OCI-LY3 (cell line): Measurements from ENCODE around the gene ZFAND5.

Source experiments
- H2AFZ ChIP-seq: fragments of 200-600, 300-600 bp; shearing (Covaris generic); 2 replicates; pipeline ENCODE4 v1.6.0; 2014; ENCODE audit warnings: antibody characterized with exemption, low read depth, low read length
- H3K27ac ChIP-seq: fragments of 200-600, 300-600 bp; sonication (generic); 2 replicates; pipeline ENCODE4 v1.5.1; 2014; ENCODE audit warnings: mild to moderate bottlenecking, low read length, moderate library complexity, mixed read lengths
- H3K27me3 ChIP-seq: fragments of 200-600, 300-600 bp; sonication (generic); 2 replicates; pipeline ENCODE4 v1.6.1; 2014; ENCODE audit warnings: low read depth, low read length, mixed read lengths
- H3K36me3 ChIP-seq: fragments of 200-600, 300-600 bp; sonication (generic); replicated peaks from 2 replicates; pipeline ENCODE3; 2014; ENCODE audit warnings: low read depth, low read length, mixed read lengths
- H3K4me1 ChIP-seq: fragments of 300-600, 200-600 bp; sonication (generic); 2 replicates; pipeline ENCODE4 v1.6.1; 2014; ENCODE audit warnings: low read length, mixed read lengths
- H3K4me2 ChIP-seq: fragments of 200-600, 300-600 bp; sonication (generic); 2 replicates; pipeline ENCODE4 v1.6.1; 2014; ENCODE audit warnings: low read length, mixed read lengths
- H3K4me3 ChIP-seq: fragments of 300-600, 200-600 bp; sonication (generic); 2 replicates; pipeline ENCODE4 v1.5.1; 2014; ENCODE audit warnings: antibody characterized with exemption, mild to moderate bottlenecking, low read length, moderate library complexity
- H3K79me2 ChIP-seq: fragments of 300-600, 200-600 bp; shearing (Covaris generic); 2 replicates; pipeline ENCODE4 v1.6.1; 2014; ENCODE audit warnings: mild to moderate bottlenecking, low read length, mixed read lengths
- H3K9ac ChIP-seq: fragments of 300-600, 200-600 bp; shearing (Covaris generic); 2 replicates; pipeline ENCODE4 v1.6.0; 2014; ENCODE audit warnings: mild to moderate bottlenecking, low read length, moderate library complexity
- H3K9me3 ChIP-seq: fragments of 200-600, 300-600 bp; shearing (Covaris generic); 2 replicates; pipeline ENCODE4 v1.6.1; 2014; ENCODE audit warnings: low read length, mixed read lengths; ENCODE audit not compliant: insufficient read depth
- H4K20me1 ChIP-seq: fragments of 200-600, 300-600 bp; sonication (generic); 2 replicates; pipeline ENCODE4 v1.6.1; 2016; ENCODE audit warnings: low read length, mixed read lengths; ENCODE audit not compliant: insufficient read depth
- CTCF ChIP-seq: fragments of 200-600, 300-600 bp; sonication (generic); IDR thresholded peaks from 2 replicates; pipeline ENCODE4 v1.5.1; 2014; ENCODE audit warnings: antibody characterized with exemption, low read length, low read depth
- EZH2phosphoT487 ChIP-seq: fragments of 200-600 bp; shearing (Covaris generic); IDR thresholded peaks from 2 replicates; pipeline ENCODE4 v1.6.1; 2018; ENCODE audit warnings: antibody characterized with exemption, mixed run types, low read depth

The ZFAND5 gene

GRCh38 chr9:72371151-72371550 is 6.1 kb upstream of the ZFAND5 start:
- Histone ChIP-seq H3K9ac (no peak overlapping the region), H3K4me1 (peaks cover under 1% of the 10 kb centered on the region), H3K27me3 (no peaks in the 10 kb centered on the region), H3K27ac (no peak overlapping the region), H4K20me1 (no peaks in the 10 kb centered on the region), H3K9me3 (no peaks in the 10 kb centered on the region), H2AFZ (no peak overlapping the region), H3K4me2 (no peak overlapping the region), H3K4me3 (no peak overlapping the region), H3K36me3 (no peaks in the 10 kb centered on the region), H3K79me2 (no peaks in the 10 kb centered on the region)
- no peak for TF ChIP-seq CTCF
- no peak for TF ChIP-seq EZH2phosphoT487

- H2AFZ ChIP-seq, result peak overlapping the region; percentile 90
- peak overlapping the region; percentile 84 for H3K27ac ChIP-seq
- H3K9me3 ChIP-seq, result no peaks in the 10 kb centered on the region
- peak overlapping the region; percentile 99 for H3K4me2 ChIP-seq
- TF ChIP-seq EZH2phosphoT487 (no peak), CTCF (peak; percentile 19; the same call in 1 of the 2 replicates)
- H3K27me3 ChIP-seq, result no peaks in the 10 kb centered on the region
- peak overlapping the region; percentile 94 for H3K4me3 ChIP-seq
- H3K36me3 ChIP-seq, result peaks cover 16% of the 10 kb centered on the region
- peaks cover 31% of the 10 kb centered on the region for H3K4me1 ChIP-seq
- peak overlapping the region; percentile 99 for H3K9ac ChIP-seq
- peaks cover 43% of the 10 kb centered on the region for H3K79me2 ChIP-seq
- peaks cover 32% of the 10 kb centered on the region for H4K20me1 ChIP-seq
Observed at GRCh38 chr9:72365525-72366256, 683 bp upstream of the ZFAND5 start.

GRCh38 chr9:72363908-72364678 is 915 bp downstream of the ZFAND5 start:
- peak overlapping the region; percentile 94 for H3K4me3 ChIP-seq
- H3K79me2 ChIP-seq, result peaks cover 59% of the 10 kb centered on the region
- H3K9me3 ChIP-seq, result no peaks in the 10 kb centered on the region
- peak overlapping the region; percentile 85 for H3K4me2 ChIP-seq
- H2AFZ ChIP-seq, result no peak overlapping the region
- H3K36me3 ChIP-seq, result peaks cover 31% of the 10 kb centered on the region
- peak overlapping the region; percentile 95 for H3K9ac ChIP-seq
- no peaks in the 10 kb centered on the region for H3K27me3 ChIP-seq
- no peak for TF ChIP-seq CTCF
- no peak for TF ChIP-seq EZH2phosphoT487
- peaks cover 32% of the 10 kb centered on the region for H3K4me1 ChIP-seq
- H4K20me1 ChIP-seq, result peaks cover 47% of the 10 kb centered on the region
- H3K27ac ChIP-seq, result peak overlapping the region; percentile 69

GRCh38 chr9:72363236-72363635 is 1.8 kb downstream of the ZFAND5 start:
- Histone ChIP-seq H3K9me3 (no peaks in the 10 kb centered on the region), H3K4me2 (peak overlapping the region; percentile 85), H3K79me2 (peaks cover 68% of the 10 kb centered on the region), H3K4me1 (peaks cover 32% of the 10 kb centered on the region), H3K27me3 (no peaks in the 10 kb centered on the region), H4K20me1 (peaks cover 56% of the 10 kb centered on the region), H3K36me3 (peaks cover 39% of the 10 kb centered on the region), H2AFZ (no peak overlapping the region), H3K9ac (peak overlapping the region; percentile 95), H3K4me3 (peak overlapping the region; percentile 94), H3K27ac (peak overlapping the region; percentile 69)
- TF ChIP-seq CTCF, result no peak
- no peak for TF ChIP-seq EZH2phosphoT487
